Measurements from ENCODE around the gene ZKSCAN3. TPM values are rescaled to one million over a fixed set of nuclear protein-coding genes. Genes with fewer than 3 reads are reported as not detected.

ZKSCAN3 gene
- total RNA-seq: 2.9 and 4.7 TPM in 2 replicates

GRCh38 chr6:28349892-28350737 lies at the start of gene ZKSCAN3:
Gene ZKSCAN3, plus strand, starts transcription at chr6:28349947. Its CDS starts 9,640 bp downstream, at chr6:28359587.

DNA sequence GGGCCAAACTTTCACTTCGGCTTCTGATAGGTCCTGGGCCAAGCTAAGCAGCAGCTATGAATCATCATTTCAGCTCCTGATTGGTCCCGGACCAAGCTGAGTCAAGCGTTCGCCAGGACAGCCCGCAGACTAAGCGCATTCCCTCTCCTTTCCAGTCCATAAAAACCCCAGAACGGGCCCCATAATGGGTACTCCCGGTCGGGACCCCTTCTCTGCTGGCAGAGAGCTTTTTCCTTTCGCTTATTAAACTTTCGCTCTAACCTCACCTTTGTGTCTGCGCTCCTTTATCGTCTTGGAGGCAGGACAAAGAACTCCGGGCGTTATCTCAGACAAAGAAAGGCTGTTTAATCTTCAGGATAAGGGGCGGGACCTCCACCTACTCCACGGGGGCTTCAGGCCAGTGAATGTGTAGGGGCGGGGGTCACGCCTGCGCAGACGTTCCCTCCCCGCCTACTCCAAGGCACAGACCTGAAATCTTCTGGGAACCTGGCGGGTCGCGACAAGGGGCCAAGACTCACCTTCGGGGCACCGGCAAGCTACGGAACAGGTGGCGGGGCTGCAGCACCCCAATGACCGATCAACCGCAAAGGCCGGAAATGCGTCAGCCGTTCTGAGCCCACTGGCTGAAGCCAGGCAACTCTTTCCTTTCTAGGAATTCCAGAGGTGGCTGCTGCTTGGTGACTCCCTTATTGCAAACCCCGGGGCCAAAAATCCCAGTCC lies 14.0 kb upstream of the ZKSCAN3 start, which contains the start of gene ZSCAN31:
ZSCAN31 (minus strand) TSS at position 585 of the 720 bp plus-strand sequence. CDS start 6,465 bp downstream, outside the sequence.

GRCh38 chr6:28399350-28400121 lies 49.8 kb downstream of the ZKSCAN3 start, which contains the start of gene ZSCAN12:
Gene ZSCAN12, minus strand, starts transcription at chr6:28399747. Its CDS starts 1,342 bp downstream, at chr6:28398405.

Other genes with a start within 250 kb of the ZKSCAN3 start
- 3.5 and 4.1 TPM in 2 replicates for gene ZSCAN16, start 225.3 kb upstream of the ZKSCAN3 start, total RNA-seq
- 11.2 and 14.3 TPM in 2 replicates for gene ZKSCAN8, start 208.1 kb upstream of the ZKSCAN3 start, total RNA-seq
- 8.1 and 10.3 TPM in 2 replicates for gene ZSCAN9, start 124.7 kb upstream of the ZKSCAN3 start, total RNA-seq
- 4.8 and 5.7 TPM in 2 replicates for gene ZKSCAN4, start 97.7 kb upstream of the ZKSCAN3 start, total RNA-seq
- gene NKAPL, start 90.7 kb upstream of the ZKSCAN3 start, total RNA-seq: 1.9 and 2.4 TPM in 2 replicates
- 17.4 and 21.5 TPM in 2 replicates for gene ZSCAN26, start 82.8 kb upstream of the ZKSCAN3 start, total RNA-seq
- gene PGBD1, start 68.4 kb upstream of the ZKSCAN3 start, total RNA-seq: 4.1 and 5.0 TPM in 2 replicates
- 4.2 and 8.0 TPM in 2 replicates for gene ZSCAN31, start 13.8 kb upstream of the ZKSCAN3 start, total RNA-seq
- 6.6 and 6.7 TPM in 2 replicates for gene ZSCAN12, start 49.8 kb downstream of the ZKSCAN3 start, total RNA-seq
- 3.2 and 3.4 TPM in 2 replicates for gene ZSCAN23, start 93.5 kb downstream of the ZKSCAN3 start, total RNA-seq
- not detected in 2 replicates for gene GPX6, start 165.8 kb downstream of the ZKSCAN3 start, total RNA-seq
- not detected in 2 replicates for gene GPX5, start 175.9 kb downstream of the ZKSCAN3 start, total RNA-seq

Data from aortic smooth muscle cell (primary cell).